ENCODE results near the gene GPR139. TPM values are rescaled to one million over a fixed set of nuclear protein-coding genes. Genes with fewer than 3 reads are reported as not detected.
A peak's percentile ranks its signal among the peaks of the same experiment; 100 is the strongest.

The GPR139 gene
- total and polyA plus RNA-seq, 5 donors from 2014 or later: not detected

DNA sequence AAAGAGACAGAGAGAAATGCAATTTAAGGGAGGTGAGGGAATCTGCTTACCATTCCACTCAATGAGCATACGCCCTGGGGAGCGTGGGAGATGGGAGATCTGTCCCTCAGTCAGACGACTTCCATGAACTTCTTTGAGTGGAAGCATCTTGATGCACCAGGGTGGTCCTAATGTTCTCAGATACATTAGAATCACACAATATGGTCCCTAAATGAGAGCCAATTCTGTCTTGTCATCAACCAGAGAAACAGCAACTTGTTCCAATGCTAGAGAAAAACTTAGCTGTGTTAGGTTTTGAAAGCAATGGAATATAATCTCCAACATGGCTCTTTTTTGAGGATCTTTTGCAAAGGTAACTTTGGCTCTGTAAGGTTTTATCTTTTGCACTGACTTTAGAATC, 44.1 kb downstream of the GPR139 start:
- H3K36me3 Mint-ChIP-seq: no peaks in the 10 kb centered on the region
- Histone ChIP-seq H3K36me3 (ENCODE audit: control insufficient read depth, insufficient read depth, low read length) (no peaks in the 10 kb centered on the region), H3K27me3 (ENCODE audit: control insufficient read depth, insufficient read depth, low read length) (no peaks in the 10 kb centered on the region), H3K27ac (ENCODE audit: insufficient read depth, low read length, poor library complexity, severe bottlenecking) (no peak overlapping the region), H3K4me1 (ENCODE audit: control insufficient read depth, insufficient read depth, low read length, poor library complexity, severe bottlenecking) (no peaks in the 10 kb centered on the region), H3K4me3 (ENCODE audit: low read depth, low read length) (no peak overlapping the region), H3K9me3 (ENCODE audit: control insufficient read depth in 2 of 2, low read length in 2 of 2) (no peaks in the 10 kb centered on the region)
- no peak overlapping the region for H3K27ac Mint-ChIP-seq
- peaks cover 9% of the 10 kb centered on the region for H3K27me3 Mint-ChIP-seq
- DNase-seq (no peak), ATAC-seq (ENCODE audit: low read depth in 2 of 2) (no peak)
- H3K4me3 Mint-ChIP-seq: no peak overlapping the region
- peaks cover 0 to 6% (median 3%) of the 10 kb centered on the region in 7 donors for H3K9me3 Mint-ChIP-seq
- no peaks in the 10 kb centered on the region for H3K4me1 Mint-ChIP-seq

DNA sequence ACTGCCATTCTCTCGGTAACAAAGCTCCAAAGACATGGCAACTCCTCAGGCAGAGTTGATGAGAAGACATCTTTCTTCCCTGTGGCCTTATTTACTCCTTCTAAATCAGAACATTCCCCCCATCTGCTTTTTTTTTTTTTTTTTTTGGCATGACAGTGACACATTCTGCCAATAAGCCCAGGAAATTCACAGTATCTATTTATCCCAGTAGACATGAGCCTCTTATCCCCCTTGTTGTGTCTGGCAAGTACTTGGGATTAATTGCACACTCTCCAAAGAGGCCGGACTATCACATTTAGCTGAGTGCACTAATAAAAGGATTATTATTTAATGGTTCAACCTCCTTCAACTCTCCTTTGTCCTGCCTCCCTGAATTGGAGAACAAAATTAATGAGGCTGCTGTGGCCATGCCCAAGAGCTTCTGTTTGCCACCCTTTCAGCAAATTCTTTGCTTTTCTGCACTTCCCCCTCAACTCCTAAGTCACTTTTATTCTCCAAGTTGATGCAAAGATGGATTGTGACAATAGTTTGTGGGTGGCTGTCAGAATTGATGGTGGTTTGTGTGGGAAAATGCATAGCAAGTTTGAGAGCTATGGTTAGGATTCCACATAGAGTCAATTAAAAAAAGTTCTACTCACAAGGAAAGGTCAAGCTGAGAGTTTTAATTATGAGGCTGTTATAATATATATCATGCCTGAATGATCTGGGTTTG, 47.2 kb downstream of the GPR139 start:
- DNase-seq (no peak), ATAC-seq (ENCODE audit: low read depth in 2 of 2) (no peak)
- peaks cover 0 to 7% (median 2%) of the 10 kb centered on the region in 7 donors for H3K9me3 Mint-ChIP-seq
- no peaks in the 10 kb centered on the region for H3K36me3 ChIP-seq (ENCODE audit: control insufficient read depth, insufficient read depth, low read length)
- no peak overlapping the region for H3K4me3 ChIP-seq (ENCODE audit: low read depth, low read length)
- no peaks in the 10 kb centered on the region for H3K4me1 Mint-ChIP-seq
- no peaks in the 10 kb centered on the region for H3K4me1 ChIP-seq (ENCODE audit: control insufficient read depth, insufficient read depth, low read length, poor library complexity, severe bottlenecking)
- no peak overlapping the region for H3K27ac ChIP-seq (ENCODE audit: insufficient read depth, low read length, poor library complexity, severe bottlenecking)
- peaks cover 13% of the 10 kb centered on the region for H3K27me3 Mint-ChIP-seq
- no peaks in the 10 kb centered on the region for H3K27me3 ChIP-seq (ENCODE audit: control insufficient read depth, insufficient read depth, low read length)
- H3K27ac Mint-ChIP-seq: no peak overlapping the region
- H3K36me3 Mint-ChIP-seq: no peaks in the 10 kb centered on the region
- no peak overlapping the region for H3K4me3 Mint-ChIP-seq
- no peaks in the 10 kb centered on the region for H3K9me3 ChIP-seq (ENCODE audit: control insufficient read depth in 2 of 2, low read length in 2 of 2)

DNA sequence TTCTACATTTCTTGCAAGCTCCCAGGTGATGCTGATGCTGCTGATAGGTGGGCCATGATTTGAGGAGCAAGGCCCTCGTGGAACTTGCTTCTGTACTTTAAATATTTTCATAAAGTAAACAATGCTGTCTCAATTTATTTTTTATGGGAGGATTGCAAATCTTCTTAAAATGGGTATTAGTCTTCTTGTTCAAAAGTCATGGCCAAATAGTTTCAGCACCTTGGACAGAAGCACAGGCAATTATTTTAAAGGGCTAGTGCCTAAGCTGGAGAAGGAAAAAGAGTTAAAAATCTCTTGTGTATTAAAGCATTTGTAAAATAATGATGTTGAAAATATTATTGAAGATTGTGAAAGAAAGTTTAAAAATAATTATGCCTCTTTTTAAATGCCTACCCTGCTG, 50.5 kb downstream of the GPR139 start:
- Mint-ChIP-seq H3K4me3 (no peak overlapping the region), H3K27ac (no peak overlapping the region), H3K4me1 (no peaks in the 10 kb centered on the region), H3K27me3 (peaks cover 9% of the 10 kb centered on the region), H3K36me3 (no peaks in the 10 kb centered on the region), H3K9me3 (peaks cover 0 to 7% (median 2%) of the 10 kb centered on the region in 7 donors)
- Histone ChIP-seq H3K9me3 (ENCODE audit: control insufficient read depth in 2 of 2, low read length in 2 of 2) (no peaks in the 10 kb centered on the region), H3K27me3 (ENCODE audit: control insufficient read depth, insufficient read depth, low read length) (no peaks in the 10 kb centered on the region), H3K27ac (ENCODE audit: insufficient read depth, low read length, poor library complexity, severe bottlenecking) (no peak overlapping the region), H3K36me3 (ENCODE audit: control insufficient read depth, insufficient read depth, low read length) (no peaks in the 10 kb centered on the region), H3K4me1 (ENCODE audit: control insufficient read depth, insufficient read depth, low read length, poor library complexity, severe bottlenecking) (no peaks in the 10 kb centered on the region), H3K4me3 (ENCODE audit: low read depth, low read length) (no peak overlapping the region)
- DNase-seq (peak in 1 of 3 donors; percentile 4), ATAC-seq (ENCODE audit: low read depth in 2 of 2) (no peak)

DNA sequence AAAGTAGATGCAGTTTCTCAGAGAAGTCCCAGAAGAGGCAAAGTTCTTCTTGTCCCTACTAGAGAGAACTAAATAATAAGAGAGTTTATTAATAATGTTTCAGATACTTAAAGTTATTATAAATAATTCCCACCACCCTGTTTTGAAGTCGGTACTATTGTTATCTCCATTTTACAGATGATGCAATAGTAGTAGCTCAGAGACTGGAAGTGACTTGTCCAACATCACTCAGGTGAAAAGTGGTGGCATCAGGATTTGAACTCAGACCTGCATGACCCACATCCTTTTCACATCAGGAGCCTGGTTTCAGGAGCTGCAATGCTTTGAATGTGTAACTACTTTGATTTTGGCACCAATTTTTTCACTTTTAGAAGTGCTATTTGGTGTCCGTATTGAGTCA, 52.7 kb downstream of the GPR139 start:
- peaks cover 9% of the 10 kb centered on the region for H3K27me3 Mint-ChIP-seq
- H3K4me1 Mint-ChIP-seq: no peaks in the 10 kb centered on the region
- ATAC-seq (ENCODE audit: low read depth in 2 of 2) (no peak), DNase-seq (no peak)
- Histone ChIP-seq H3K36me3 (ENCODE audit: control insufficient read depth, insufficient read depth, low read length) (no peaks in the 10 kb centered on the region), H3K27me3 (ENCODE audit: control insufficient read depth, insufficient read depth, low read length) (no peaks in the 10 kb centered on the region), H3K9me3 (ENCODE audit: control insufficient read depth in 2 of 2, low read length in 2 of 2) (no peaks in the 10 kb centered on the region), H3K4me3 (ENCODE audit: low read depth, low read length) (no peak overlapping the region), H3K27ac (ENCODE audit: insufficient read depth, low read length, poor library complexity, severe bottlenecking) (no peak overlapping the region), H3K4me1 (ENCODE audit: control insufficient read depth, insufficient read depth, low read length, poor library complexity, severe bottlenecking) (no peaks in the 10 kb centered on the region)
- no peaks in the 10 kb centered on the region for H3K36me3 Mint-ChIP-seq
- no peak overlapping the region for H3K27ac Mint-ChIP-seq
- peaks cover 0 to 7% (median 2%) of the 10 kb centered on the region in 7 donors for H3K9me3 Mint-ChIP-seq
- no peak overlapping the region for H3K4me3 Mint-ChIP-seq

DNA sequence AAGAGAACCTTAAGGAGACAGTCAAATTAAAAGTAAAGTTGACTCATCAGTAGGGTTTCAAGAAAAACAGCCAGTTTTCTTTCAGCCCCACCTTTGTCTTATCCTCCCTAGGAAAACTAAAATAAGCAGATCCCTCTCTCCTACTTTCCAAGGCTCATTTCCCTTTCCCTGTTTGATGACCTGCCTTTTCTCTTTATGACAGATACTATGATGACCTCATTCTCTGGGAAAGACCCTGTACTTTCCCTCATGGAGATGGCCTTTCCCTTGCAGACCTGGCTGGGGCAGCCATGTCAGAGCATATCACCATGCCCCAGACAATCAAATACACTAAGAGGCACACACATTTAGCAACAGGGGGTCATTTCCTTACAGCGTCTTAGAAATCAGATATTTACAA, 53.6 kb downstream of the GPR139 start:
- Histone ChIP-seq H3K4me1 (ENCODE audit: control insufficient read depth, insufficient read depth, low read length, poor library complexity, severe bottlenecking) (no peaks in the 10 kb centered on the region), H3K4me3 (ENCODE audit: low read depth, low read length) (no peak overlapping the region), H3K36me3 (ENCODE audit: control insufficient read depth, insufficient read depth, low read length) (no peaks in the 10 kb centered on the region), H3K27ac (ENCODE audit: insufficient read depth, low read length, poor library complexity, severe bottlenecking) (no peak overlapping the region), H3K9me3 (ENCODE audit: control insufficient read depth in 2 of 2, low read length in 2 of 2) (no peaks in the 10 kb centered on the region), H3K27me3 (ENCODE audit: control insufficient read depth, insufficient read depth, low read length) (no peaks in the 10 kb centered on the region)
- H3K27ac Mint-ChIP-seq: no peak overlapping the region
- H3K36me3 Mint-ChIP-seq: no peaks in the 10 kb centered on the region
- ATAC-seq (ENCODE audit: low read depth in 2 of 2): no peak
- H3K27me3 Mint-ChIP-seq: peaks cover 8% of the 10 kb centered on the region
- no peaks in the 10 kb centered on the region for H3K4me1 Mint-ChIP-seq
- H3K4me3 Mint-ChIP-seq: no peak overlapping the region
- no peak for DNase-seq
- peaks cover 0 to 7% (median 0%) of the 10 kb centered on the region in 7 donors for H3K9me3 Mint-ChIP-seq

DNA sequence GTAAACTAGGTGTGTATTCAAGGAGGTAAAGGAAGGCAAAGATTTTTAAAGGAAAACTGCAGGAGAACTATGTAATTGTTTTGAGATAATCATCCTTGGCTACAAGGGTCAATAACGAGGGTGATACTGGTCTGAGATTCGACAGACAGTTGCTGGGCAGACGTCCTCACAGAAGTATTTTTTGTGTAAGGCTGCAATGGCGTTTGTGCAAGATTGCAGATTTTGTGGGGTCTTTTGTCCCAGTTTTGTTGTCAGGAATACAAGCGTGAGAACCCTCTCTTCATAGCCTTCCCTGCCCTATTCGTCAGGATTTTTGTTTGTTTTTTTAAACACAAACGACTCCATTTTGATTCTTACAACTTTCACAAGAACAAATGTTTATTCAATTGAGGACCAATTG, 57.5 kb downstream of the GPR139 start:
- no peak overlapping the region for H3K4me3 ChIP-seq (ENCODE audit: low read depth, low read length)
- Mint-ChIP-seq H3K27me3 (peaks cover 7% of the 10 kb centered on the region), H3K4me1 (no peaks in the 10 kb centered on the region), H3K36me3 (no peaks in the 10 kb centered on the region), H3K4me3 (no peak overlapping the region), H3K9me3 (peaks cover 0 to 2% (median 0%) of the 10 kb centered on the region in 7 donors), H3K27ac (no peak overlapping the region)
- H3K9me3 ChIP-seq (ENCODE audit: control insufficient read depth in 2 of 2, low read length in 2 of 2): no peaks in the 10 kb centered on the region
- no peaks in the 10 kb centered on the region for H3K36me3 ChIP-seq (ENCODE audit: control insufficient read depth, insufficient read depth, low read length)
- no peaks in the 10 kb centered on the region for H3K4me1 ChIP-seq (ENCODE audit: control insufficient read depth, insufficient read depth, low read length, poor library complexity, severe bottlenecking)
- no peak for ATAC-seq (ENCODE audit: low read depth in 2 of 2)
- no peak overlapping the region for H3K27ac ChIP-seq (ENCODE audit: insufficient read depth, low read length, poor library complexity, severe bottlenecking)
- no peak for DNase-seq
- no peaks in the 10 kb centered on the region for H3K27me3 ChIP-seq (ENCODE audit: control insufficient read depth, insufficient read depth, low read length)

DNA sequence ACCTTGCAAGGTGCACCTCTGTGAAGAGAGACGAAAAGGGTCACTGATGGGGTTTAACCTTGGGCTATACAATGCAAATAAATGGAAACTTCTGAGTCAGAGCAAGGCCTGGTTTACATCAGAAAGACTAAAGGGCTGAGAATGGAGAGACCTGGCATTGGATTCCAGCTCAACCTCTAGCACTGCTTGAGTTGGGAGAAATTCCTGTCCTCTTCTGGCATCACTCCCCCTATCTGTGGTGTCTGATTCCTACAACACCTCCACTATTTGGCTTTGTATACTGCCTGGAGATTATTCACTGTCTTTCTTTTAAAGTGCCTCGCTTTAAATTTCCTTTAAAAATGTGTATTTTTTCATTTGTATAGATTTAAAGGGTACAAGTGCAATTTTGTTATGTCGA, 68.8 kb downstream of the GPR139 start:
- Mint-ChIP-seq H3K9me3 (peaks cover 0 to 5% (median 1%) of the 10 kb centered on the region in 7 donors), H3K27ac (no peak overlapping the region), H3K4me3 (no peak overlapping the region), H3K27me3 (no peaks in the 10 kb centered on the region), H3K36me3 (no peaks in the 10 kb centered on the region), H3K4me1 (no peaks in the 10 kb centered on the region)
- Histone ChIP-seq H3K4me3 (ENCODE audit: low read depth, low read length) (no peak overlapping the region), H3K36me3 (ENCODE audit: control insufficient read depth, insufficient read depth, low read length) (no peaks in the 10 kb centered on the region), H3K27ac (ENCODE audit: insufficient read depth, low read length, poor library complexity, severe bottlenecking) (no peak overlapping the region), H3K9me3 (ENCODE audit: control insufficient read depth in 2 of 2, low read length in 2 of 2) (no peaks in the 10 kb centered on the region), H3K4me1 (ENCODE audit: control insufficient read depth, insufficient read depth, low read length, poor library complexity, severe bottlenecking) (no peaks in the 10 kb centered on the region), H3K27me3 (ENCODE audit: control insufficient read depth, insufficient read depth, low read length) (no peaks in the 10 kb centered on the region)
- ATAC-seq (ENCODE audit: low read depth in 2 of 2) (no peak), DNase-seq (no peak)

DNA sequence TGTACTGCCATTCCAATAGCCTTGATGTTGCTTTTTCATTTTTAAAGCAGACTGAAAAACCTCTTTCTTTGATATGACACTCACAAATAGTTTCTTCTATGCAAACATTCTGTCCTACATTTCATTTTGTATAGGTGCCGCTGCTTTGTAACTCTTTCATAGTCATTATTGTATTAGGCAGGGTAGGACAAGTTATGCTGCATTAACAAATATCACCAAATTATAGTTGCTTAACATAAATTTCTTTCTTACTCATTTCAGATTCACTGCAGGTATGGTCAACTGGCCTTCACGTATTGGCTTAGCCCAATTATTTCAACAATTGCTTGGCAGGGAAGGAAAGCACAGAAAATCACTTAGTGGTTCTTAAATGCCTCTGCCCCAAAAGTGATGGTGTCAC, 70.8 kb downstream of the GPR139 start:
- Mint-ChIP-seq H3K4me3 (no peak overlapping the region), H3K27me3 (no peaks in the 10 kb centered on the region)

More for the DNA sequence above, 70.8 kb downstream of the GPR139 start:
- Histone ChIP-seq H3K4me1 (ENCODE audit: control insufficient read depth, insufficient read depth, low read length, poor library complexity, severe bottlenecking) (no peaks in the 10 kb centered on the region), H3K27ac (ENCODE audit: insufficient read depth, low read length, poor library complexity, severe bottlenecking) (no peak overlapping the region), H3K27me3 (ENCODE audit: control insufficient read depth, insufficient read depth, low read length) (no peaks in the 10 kb centered on the region), H3K4me3 (ENCODE audit: low read depth, low read length) (no peak overlapping the region), H3K9me3 (ENCODE audit: control insufficient read depth in 2 of 2, low read length in 2 of 2) (no peaks in the 10 kb centered on the region), H3K36me3 (ENCODE audit: control insufficient read depth, insufficient read depth, low read length) (no peaks in the 10 kb centered on the region)
- H3K27ac Mint-ChIP-seq: no peak overlapping the region
- ATAC-seq (ENCODE audit: low read depth in 2 of 2) (no peak), DNase-seq (no peak)
- H3K9me3 Mint-ChIP-seq: peaks cover 0 to 4% (median 1%) of the 10 kb centered on the region in 7 donors
- no peaks in the 10 kb centered on the region for H3K36me3 Mint-ChIP-seq
- no peaks in the 10 kb centered on the region for H3K4me1 Mint-ChIP-seq
